ENCODE data around the gene UXS1.
"Not testable (repeated sequence)": the region's sequence is repeated elsewhere in the genome, so short reads cannot be mapped to it uniquely, and the experiment has no call there.

Gene UXS1

GRCh38 chr2:106193977-106194778, at the start of gene UXS1:
Gene UXS1, minus strand, starts transcription at chr2:106194301. Its CDS starts 60 bp downstream, at chr2:106194241.
- in situ Hi-C loops (cut with MboI; ENCODE audit: low sequenced_read_pairs), result no loop called here

DNA sequence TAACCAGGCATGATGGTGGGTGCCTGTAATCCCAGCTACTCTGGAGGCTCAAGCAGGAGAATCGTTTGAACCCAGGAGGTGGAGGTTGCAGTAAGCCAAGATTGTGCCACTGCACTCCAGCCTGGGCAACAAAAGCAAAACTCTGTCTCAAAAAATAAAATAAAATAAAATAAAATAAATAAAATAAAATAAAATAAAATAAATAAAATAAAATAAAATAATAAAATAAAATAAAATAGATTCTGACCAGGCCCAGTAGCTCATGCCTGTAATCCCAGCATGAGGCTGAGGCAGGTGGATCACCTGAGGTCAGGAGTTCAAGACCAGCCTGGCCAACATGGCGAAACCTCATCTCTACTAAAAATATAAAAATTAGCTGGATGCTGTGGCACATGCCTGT, 45.4 kb upstream of the UXS1 start:
- in situ Hi-C loops (cut with MboI; ENCODE audit: low sequenced_read_pairs), result not testable (repeated sequence)

- in situ Hi-C loops (cut with MboI; ENCODE audit: low sequenced_read_pairs), result not testable (repeated sequence)
These were observed 41.3 kb upstream of the UXS1 start for GRCh38 chr2:106235392-106235791.

DNA sequence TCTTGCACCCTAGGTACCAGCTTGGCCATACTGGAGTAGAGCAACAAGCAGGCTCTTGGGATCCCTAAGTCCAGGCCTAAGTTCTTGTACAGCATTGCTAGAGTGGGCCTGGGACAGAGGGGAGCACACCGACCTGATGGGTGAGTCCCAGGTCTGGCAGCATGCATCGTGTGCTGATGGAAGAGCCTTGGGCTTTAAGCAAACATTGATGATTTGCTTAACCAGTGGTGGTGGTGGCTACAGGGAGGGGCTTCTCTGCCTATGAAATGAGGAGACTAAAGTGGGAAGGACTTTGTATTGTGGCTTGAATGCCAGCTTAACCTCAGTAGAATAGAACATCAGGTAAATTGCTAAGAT, 39.2 kb upstream of the UXS1 start:
- in situ Hi-C loops (cut with MboI; ENCODE audit: low sequenced_read_pairs), result no loop called here

DNA sequence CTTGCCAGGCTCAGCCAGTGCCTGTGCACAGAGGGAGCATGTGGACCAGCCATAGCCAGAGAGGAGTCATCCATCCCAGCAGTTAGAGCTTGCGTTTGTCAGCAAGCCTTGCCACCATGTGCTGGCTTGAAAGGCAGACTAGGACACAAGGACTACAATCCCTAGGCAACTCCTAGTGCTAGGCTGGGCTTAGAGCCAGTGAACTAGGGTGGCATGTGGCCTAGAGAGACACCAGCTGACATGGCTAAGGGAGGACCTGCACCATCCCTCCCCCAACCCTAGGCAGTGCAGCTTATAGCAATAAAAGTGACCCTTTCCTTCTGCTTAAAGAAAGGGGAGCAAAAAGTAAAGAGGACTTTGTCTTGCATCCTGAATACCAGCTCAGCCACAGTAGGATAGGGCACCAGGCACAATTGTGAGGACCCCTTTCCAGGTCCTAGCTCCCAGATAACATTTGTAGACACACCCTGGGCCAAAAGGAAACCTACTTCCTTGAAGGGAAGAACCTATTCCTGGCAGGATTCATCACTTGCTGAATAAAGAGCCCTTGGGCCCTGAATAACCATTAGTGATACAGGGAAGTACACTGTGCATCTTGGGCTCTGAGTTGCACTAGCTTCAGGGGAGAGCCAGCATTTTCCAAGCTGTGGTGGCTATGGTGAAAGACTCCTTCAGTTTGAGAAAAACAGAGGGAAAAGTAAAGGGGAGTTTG, 38.7 kb upstream of the UXS1 start:
- in situ Hi-C loops (cut with MboI; ENCODE audit: low sequenced_read_pairs), result no loop called here

GRCh38 chr2:106223347-106223746, 29.2 kb upstream of the UXS1 start:
- in situ Hi-C loops (cut with MboI; ENCODE audit: low sequenced_read_pairs), result no loop called here

DNA sequence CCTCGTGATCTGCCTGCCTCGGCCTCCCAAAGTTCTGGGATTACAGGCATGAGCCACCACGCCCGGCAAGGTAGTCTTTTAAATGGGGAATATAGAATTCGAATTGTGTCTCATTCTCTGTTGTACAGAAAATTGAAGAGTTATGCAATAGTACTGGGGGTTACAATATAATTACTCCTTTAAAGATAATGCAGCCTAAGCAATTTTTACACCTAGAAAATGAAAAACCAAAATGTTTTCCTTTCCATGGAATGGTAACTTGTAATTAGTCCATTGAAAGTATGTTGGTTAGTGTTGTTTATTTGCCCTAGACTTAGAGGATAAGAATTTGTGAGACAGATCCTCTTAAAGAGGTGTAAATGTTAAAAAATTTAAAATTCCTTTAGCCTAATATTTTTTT, 28.0 kb upstream of the UXS1 start:
- in situ Hi-C loops (cut with MboI; ENCODE audit: low sequenced_read_pairs), result not testable (repeated sequence)

DNA sequence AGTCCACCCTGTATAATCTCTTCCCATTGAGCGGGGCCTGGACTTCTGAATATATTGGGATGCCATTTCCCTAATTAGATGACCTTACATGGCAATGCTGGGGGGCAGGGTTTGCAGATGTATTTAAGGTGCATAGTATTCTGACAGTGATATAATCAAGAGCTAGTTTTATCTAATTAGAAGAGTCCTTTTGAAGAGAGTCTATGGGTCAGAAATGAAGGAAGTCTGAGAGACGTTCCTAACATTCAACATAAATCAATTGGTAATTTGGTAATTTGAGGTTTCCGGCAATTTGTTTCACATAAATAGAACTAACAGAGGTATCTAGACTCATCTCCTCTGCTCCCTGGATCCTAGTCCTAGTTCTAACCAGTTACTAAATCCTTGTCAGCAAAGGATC, 25.7 kb upstream of the UXS1 start:
- in situ Hi-C loops (cut with MboI; ENCODE audit: low sequenced_read_pairs), result no loop called here

DNA sequence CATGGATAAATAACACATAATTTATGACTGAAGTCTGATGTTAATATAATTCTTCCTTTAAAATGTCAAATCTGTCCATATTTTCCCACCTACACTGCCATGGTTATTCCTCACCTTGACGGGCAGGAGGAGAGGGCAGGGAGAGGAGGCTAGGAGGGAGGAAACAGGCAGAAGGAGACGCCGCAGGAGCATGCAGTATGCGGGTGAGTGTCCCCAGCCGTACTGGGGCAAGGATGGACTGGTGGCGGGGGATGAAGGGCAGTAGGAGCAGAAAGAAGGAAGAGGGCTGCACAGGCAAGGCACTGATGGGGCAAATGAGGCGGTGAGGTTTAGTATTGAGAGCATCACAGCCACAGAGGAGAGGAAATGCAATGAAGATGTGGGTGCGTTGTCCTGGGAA, 25.1 kb upstream of the UXS1 start:
- in situ Hi-C loops (cut with MboI; ENCODE audit: low sequenced_read_pairs), result not testable (repeated sequence)

- in situ Hi-C loops (cut with MboI; ENCODE audit: low sequenced_read_pairs), result no loop called here
These were observed 14.8 kb upstream of the UXS1 start for GRCh38 chr2:106208874-106209273.

DNA sequence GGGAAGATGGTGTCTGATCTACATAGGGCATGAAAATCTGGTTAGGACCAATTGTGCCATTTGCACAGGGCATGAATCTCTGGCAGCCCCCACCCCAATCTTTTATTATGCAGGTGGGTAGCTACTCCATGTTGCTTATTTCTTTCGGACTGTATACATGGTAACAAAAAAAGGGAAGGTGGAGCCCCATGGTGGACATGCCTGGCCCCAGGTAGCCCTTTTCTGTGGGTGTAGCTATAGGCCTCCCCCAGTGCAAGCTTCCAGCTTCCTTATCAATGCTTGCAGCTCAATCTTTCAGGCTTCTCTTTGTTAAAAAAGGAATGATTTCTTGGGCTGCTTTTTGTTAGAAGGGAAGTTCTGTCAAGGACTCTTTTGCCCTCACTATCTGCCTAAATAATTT, 14.3 kb upstream of the UXS1 start:
- in situ Hi-C loops (cut with MboI; ENCODE audit: low sequenced_read_pairs), result no loop called here

DNA sequence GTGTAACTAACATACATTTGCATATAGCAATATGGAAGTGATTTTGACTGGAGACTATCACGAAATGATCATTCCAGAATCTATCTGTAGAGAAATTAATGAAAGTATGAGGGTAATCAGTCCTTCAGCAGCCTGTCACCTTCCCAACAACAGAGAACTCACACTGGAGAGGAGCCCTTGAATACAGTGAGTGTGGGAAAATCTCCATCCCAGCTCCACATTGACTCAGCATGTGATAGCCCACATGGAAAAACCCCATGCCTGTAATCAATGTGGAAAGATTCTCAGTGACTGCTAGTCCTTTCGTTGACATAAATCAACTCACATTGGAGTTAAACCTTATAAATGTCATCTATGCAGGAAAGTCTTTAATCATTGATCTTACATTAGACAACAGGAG, 13.1 kb upstream of the UXS1 start:
- in situ Hi-C loops (cut with MboI; ENCODE audit: low sequenced_read_pairs), result no loop called here

- in situ Hi-C loops (cut with MboI; ENCODE audit: low sequenced_read_pairs), result no loop called here
These were observed 11.4 kb upstream of the UXS1 start for GRCh38 chr2:106205488-106205887.

- in situ Hi-C loops (cut with MboI; ENCODE audit: low sequenced_read_pairs), result not testable (repeated sequence)
These were observed 10.4 kb upstream of the UXS1 start for GRCh38 chr2:106204551-106204950.

DNA sequence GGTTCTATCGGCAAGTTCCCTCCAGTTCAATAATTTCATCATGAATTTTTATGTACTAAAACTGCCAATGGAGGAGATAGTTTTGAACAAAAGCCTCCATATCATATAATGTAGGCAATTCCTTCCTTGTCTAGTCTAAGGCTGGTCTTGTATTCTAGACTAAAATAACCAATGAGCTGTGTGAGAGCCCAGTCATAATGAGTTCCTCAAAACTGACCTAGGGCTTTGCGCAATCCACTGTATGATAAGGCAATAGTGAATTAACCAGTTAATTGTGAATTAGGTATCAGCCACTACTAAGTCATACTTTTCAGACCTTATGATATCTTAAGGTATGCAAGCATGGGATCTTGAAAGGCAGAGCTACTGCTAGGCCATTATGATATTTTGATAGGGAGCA, 7.6 kb upstream of the UXS1 start:
- in situ Hi-C loops (cut with MboI; ENCODE audit: low sequenced_read_pairs), result no loop called here

GRCh38 chr2:106197878-106198277, 3.8 kb upstream of the UXS1 start:
- in situ Hi-C loops (cut with MboI; ENCODE audit: low sequenced_read_pairs), result no loop called here

- in situ Hi-C loops (cut with MboI; ENCODE audit: low sequenced_read_pairs), result no loop called here
These were observed 1.9 kb upstream of the UXS1 start for GRCh38 chr2:106195981-106196380.

- in situ Hi-C loops (cut with MboI; ENCODE audit: low sequenced_read_pairs), result no loop called here
These were observed 1.4 kb upstream of the UXS1 start for GRCh38 chr2:106195456-106195855.

- in situ Hi-C loops (cut with MboI; ENCODE audit: low sequenced_read_pairs), result no loop called here
These were observed 468 bp downstream of the UXS1 start for GRCh38 chr2:106193690-106193976.

DNA sequence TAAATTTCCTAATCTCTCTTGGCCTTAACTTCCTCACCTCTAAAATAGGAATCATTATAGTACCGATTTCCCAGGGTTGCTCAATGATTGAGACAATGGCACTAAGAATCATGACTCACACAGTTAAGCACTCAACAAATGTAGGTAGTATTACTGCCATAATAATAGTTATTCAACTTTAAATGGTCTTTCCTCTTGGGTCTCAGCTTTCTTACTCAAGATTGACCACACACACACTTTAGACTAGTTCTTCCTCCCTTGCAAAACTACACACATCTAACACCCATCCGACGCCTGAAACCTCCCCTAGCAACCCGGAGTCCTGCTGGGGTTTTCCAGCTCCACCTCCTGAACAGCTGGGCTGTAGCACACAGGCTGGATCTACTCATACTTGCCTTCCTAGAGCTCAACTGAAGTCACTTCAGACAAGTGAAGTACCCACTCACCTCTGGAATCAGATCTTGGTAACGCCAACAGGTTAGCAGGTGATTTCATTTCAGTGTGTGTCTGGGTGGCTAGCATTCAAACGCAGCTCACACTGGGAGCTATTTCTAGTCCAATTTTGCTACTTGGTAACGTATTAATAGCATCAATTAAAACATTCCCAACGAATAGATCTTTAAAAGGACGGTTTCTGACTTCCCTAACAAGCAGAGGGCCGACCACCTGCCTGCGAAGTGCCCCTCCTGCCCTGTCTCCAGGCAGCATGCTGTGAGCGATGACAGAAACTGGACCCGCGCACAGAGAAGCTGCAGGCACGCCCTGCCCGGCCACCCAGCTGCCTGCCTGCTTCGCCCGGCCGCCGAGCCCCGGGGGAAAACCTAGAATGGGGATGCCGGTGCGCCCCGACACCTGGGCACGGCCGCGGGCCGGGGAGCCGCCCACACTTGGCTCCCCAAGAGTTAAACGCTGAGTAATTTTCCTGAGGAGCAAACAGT, 1.1 kb downstream of the UXS1 start:
- in situ Hi-C loops (cut with MboI; ENCODE audit: low sequenced_read_pairs), result no loop called here

- in situ Hi-C loops (cut with MboI; ENCODE audit: low sequenced_read_pairs), result no loop called here
These were observed 2.5 kb downstream of the UXS1 start for GRCh38 chr2:106191511-106192016.

Data from hTERT RPE-1 (cell line).